D721Med (cell line): ENCODE measurements around the gene PLEKHF1.

Source experiments
- DNase-seq: peaks from one replicate; pipeline ENCODE4 v3.0.0; 2011; ENCODE audit warnings: low spot score; ENCODE audit not compliant: insufficient read length
- FAIRE-seq: peaks from 2 replicates; lab custom pipeline; 2011; peaks lifted over from hg19 to GRCh38; lab: Jason Lieb, UNC
- CTCF ChIP-seq: IDR thresholded peaks from 2 replicates; pipeline ENCODE4 v1.5.1; 2012; ENCODE audit warnings: mild to moderate bottlenecking, control low read depth; ENCODE audit not compliant: insufficient read depth; ENCODE audit errors: missing control alignments

Gene PLEKHF1

GRCh38 chr19:29628661-29629385, 36.4 kb upstream of the PLEKHF1 start:
- FAIRE-seq (no peak), DNase-seq (no peak)
- TF ChIP-seq CTCF = no peak

GRCh38 chr19:29629836-29630534, 35.3 kb upstream of the PLEKHF1 start:
- DNase-seq (no peak), FAIRE-seq (no peak)
- TF ChIP-seq CTCF = no peak

- TF ChIP-seq CTCF = no peak
- FAIRE-seq (no peak), DNase-seq (no peak)
Observed at GRCh38 chr19:29630655-29631054, 34.6 kb upstream of the PLEKHF1 start.

- no peak for TF ChIP-seq CTCF
- DNase-seq (no peak), FAIRE-seq (no peak)
Observed at GRCh38 chr19:29631450-29631849, 33.8 kb upstream of the PLEKHF1 start.

GRCh38 chr19:29634002-29634401, 31.3 kb upstream of the PLEKHF1 start:
- FAIRE-seq (no peak), DNase-seq (no peak)
- TF ChIP-seq CTCF = no peak

GRCh38 chr19:29634423-29635130, 30.7 kb upstream of the PLEKHF1 start:
- no peak for DNase-seq
- no peak for FAIRE-seq
- TF ChIP-seq CTCF = no peak
